GM12892 (cell line): ENCODE results near the gene EFHD2.

Experiments used
- POLR2A ChIP-seq: IDR thresholded peaks from 2 replicates; pipeline ENCODE4 v1.6.1; 2011; ENCODE audit warnings: low read depth, low read length, control low read depth
- POLR2AphosphoS5 ChIP-seq: IDR thresholded peaks from 2 replicates; pipeline ENCODE4 v1.6.1; 2011; ENCODE audit warnings: low read depth, low read length, control low read depth

- TF ChIP-seq POLR2AphosphoS5: no peak
- no peak for TF ChIP-seq POLR2A
Measured at GRCh38 chr1:15371610-15372545, 37.8 kb upstream of the EFHD2 start.
